ENCODE data around the gene CHCHD10. TPM values are rescaled to one million over a fixed set of nuclear protein-coding genes. Genes with fewer than 3 reads are reported as not detected.

Gene CHCHD10
- 1,008 TPM for total RNA-seq
- long read RNA-seq, transcript CHCHD10-205 (2 exons, 490 nt) = minor isoform, 7 of 251 reads
- long read RNA-seq, transcript CHCHD10-202 (4 exons, 1,171 nt) = major isoform, 220 of 251 reads
- long read RNA-seq, partial matches to known transcripts = 10 of 251 reads
- long read RNA-seq, other reads (novel, unspliced or antisense) = 14 of 251 reads

- intact Hi-C loops (cut with DNase I) = loop anchor here (1.0 kb wide), 1 partner anchor 80 kb away; no protein-coding TSS in a partner anchor
- DNase-seq (ENCODE audit: low spot score) = peak; percentile 92
These were observed at the start of gene CHCHD10 for GRCh38 chr22:23767673-23768548. Gene CHCHD10 (minus strand): TSS chr22:23767972. CDS start chr22:23767874, 98 bp downstream.

DNA sequence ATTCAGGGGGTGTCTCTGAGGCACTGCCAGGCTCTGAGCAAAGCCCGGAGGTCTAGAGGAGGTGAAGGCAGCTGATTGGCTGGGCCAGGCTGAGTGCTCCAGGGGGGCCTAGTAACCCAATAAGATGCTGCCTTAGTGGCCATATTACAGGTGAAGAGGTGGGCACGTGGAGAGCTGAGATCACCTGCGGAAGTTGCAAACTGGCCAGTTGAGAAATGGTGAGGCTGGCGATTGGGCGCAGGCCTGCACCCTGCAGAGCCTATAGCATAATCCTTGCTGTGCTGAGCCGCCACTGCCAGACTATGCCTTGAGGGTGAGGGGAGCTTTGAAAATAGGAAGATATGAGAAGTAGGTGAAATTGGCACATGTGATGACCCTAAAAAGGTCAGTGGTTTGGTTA is 49.4 kb upstream of the CHCHD10 start:
- DNase-seq (ENCODE audit: low spot score) = no peak
- intact Hi-C loops (cut with DNase I) = no loop called here

- no peak for DNase-seq (ENCODE audit: low spot score)
- intact Hi-C loops (cut with DNase I) = no loop called here
These were observed 48.6 kb upstream of the CHCHD10 start for GRCh38 chr22:23816156-23816976.

- intact Hi-C loops (cut with DNase I) = no loop called here
- DNase-seq (ENCODE audit: low spot score) = no peak
These were observed 47.9 kb upstream of the CHCHD10 start for GRCh38 chr22:23815541-23816155.

DNA sequence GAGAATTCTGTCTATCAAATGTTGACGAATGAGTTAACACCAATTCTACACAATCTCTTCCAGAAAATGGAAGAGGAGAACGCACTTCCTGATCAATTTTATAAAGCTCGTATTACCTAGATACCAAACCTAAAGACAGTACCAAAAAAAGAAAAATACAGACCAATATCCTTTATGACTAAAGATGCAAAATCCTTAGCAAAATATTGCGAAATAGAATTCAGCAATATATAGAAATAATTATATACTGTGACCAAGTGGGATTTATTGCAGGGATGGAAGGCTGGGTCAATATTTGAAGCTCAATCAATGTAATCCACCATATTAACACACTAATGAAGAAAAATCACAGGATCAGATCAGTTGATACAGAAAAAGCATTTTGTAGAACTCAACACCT is 44.6 kb upstream of the CHCHD10 start:
- DNase-seq (ENCODE audit: low spot score) = no peak
- intact Hi-C loops (cut with DNase I) = no loop called here

DNA sequence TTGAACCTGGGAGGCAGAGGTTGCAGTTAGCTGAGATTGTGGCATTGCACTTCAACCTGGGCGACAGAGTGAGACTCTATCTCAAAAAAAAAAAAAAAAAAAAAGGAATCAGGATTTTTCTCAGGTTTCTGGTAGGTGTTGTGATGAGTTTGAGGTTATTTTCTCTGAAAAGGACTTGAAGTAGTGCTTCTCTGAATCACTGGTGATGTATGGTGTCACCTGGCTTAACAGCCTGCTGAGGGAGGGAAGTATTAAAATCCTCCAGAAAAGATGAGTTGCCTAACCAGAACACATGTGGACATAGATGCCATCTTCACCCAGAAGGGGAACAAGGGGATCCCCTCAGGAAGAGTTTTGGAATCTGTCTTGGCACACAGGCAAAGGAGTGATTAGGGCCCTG is 39.1 kb upstream of the CHCHD10 start:
- DNase-seq (ENCODE audit: low spot score) = no peak
- intact Hi-C loops (cut with DNase I) = no loop called here

- intact Hi-C loops (cut with DNase I) = no loop called here
- no peak for DNase-seq (ENCODE audit: low spot score)
These were observed 37.1 kb upstream of the CHCHD10 start for GRCh38 chr22:23804781-23805291.

DNA sequence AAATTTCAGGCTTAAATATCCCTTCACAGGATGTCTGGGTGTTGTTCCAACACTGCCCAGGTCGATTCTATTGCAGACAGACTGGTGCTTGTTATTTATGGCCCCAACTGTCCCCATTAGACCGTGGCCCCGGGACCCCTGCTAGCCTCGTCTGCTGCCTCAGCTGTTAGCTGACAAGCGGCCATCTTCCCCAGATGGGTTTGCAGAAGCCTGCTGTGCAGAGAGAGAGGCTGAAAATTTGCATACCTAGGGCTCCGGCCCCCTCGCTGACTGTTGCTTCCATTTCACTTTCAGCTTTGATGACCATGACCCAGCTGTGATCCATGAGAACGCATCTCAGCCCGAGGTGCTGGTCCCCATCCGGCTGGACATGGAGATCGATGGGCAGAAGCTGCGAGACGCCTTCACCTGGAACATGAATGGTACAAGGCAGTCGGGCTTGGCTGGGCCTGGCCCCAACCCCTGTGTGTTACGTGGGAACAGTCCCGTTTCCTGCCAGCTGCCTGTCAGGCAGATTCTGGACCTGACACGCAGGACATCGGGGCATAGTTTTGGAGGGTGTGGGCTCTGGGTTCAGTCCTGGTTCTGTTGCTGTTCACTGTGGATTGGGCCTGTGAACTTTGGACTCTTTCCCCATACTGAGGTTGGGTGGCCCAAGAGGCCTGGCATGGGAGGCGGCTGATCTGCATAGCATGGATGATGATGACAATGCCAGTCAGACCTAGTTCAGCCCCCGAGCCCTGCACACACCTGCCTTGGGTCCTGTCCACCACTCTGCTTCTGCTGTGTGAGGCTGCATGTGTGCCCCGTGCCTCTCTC is 35.4 kb upstream of the CHCHD10 start:
- intact Hi-C loops (cut with DNase I) = no loop called here
- no peak for DNase-seq (ENCODE audit: low spot score)

DNA sequence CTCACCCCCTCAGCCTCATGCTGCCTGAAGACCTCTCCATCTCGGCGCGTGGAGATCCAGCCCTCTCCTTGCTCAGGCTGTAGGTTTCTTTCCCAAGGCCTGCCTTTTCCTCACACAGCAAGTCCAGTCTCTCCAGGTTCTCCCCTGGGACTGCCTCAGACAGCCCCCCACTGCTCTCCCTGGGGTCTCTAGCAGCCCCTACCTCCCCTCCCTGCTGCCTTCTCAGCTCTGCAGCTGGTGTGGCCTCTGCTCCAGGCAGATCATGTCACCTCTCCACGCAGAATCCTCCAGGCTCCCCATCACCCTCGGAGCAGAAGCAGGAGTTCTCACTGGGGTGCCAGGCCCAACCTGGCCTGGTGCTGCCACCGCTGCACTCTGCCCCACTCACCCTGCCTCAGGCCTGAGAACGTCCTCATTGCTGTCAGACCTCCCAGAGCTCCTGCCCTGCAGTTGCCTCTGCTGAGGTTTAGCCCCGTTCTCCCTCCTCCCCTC is 34.2 kb upstream of the CHCHD10 start:
- no peak for DNase-seq (ENCODE audit: low spot score)
- intact Hi-C loops (cut with DNase I) = no loop called here

DNA sequence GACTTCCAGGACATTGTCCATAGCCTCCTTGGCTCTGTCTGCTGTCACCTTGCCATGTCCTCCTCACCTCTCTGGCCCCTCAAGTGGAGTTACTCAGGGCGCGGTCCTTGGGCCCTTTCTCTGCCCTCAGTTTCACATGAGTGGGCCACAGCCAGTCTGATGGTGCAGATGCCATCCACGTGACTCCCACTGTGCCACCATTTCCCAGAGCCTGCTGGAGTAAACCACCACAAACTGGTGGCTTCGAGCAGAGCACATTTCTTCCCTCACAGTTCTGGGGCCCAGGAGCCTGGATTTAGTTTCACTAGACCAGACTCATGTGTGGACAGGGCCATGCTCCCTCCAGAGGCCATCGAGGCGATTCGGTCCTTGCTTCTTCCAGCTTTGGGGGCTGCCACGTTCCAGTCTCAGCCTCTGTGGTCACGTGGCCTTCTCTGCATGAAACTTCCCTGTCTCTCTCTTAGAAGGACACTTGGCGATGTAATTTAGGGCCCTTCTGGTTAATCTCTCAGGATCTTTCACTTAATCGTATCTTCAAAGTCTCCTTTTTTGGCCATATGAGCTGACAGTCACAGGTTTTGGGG is 33.6 kb upstream of the CHCHD10 start:
- intact Hi-C loops (cut with DNase I) = no loop called here
- DNase-seq (ENCODE audit: low spot score) = no peak

- no peak for DNase-seq (ENCODE audit: low spot score)
- intact Hi-C loops (cut with DNase I) = no loop called here
These were observed 32.8 kb upstream of the CHCHD10 start for GRCh38 chr22:23800297-23801237.

DNA sequence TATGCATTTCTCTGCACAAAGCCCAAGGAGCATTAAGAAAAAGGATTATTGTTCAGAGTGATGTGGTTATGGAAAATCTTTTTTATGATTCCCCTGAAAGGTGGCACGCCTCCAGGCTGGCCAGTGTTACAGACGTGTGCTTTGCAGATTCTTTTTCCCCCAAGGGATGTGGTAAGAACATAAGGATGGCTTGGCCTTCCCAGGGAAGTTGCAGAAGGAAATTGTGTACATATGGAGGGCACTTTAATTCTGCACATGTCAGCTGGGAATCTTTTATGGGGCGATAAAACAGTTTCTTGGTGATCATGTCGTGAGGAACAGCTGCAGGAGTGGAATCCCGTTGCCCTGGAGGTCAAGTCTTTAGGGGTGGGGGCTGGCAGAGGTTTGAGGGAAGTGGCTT is 28.7 kb upstream of the CHCHD10 start:
- intact Hi-C loops (cut with DNase I) = no loop called here

GRCh38 chr22:23793326-23793725 is 25.6 kb upstream of the CHCHD10 start:
- intact Hi-C loops (cut with DNase I) = no loop called here
- no peak for DNase-seq (ENCODE audit: low spot score)

More for the DNA sequence above, 28.7 kb upstream of the CHCHD10 start:
- no peak for DNase-seq (ENCODE audit: low spot score)

DNA sequence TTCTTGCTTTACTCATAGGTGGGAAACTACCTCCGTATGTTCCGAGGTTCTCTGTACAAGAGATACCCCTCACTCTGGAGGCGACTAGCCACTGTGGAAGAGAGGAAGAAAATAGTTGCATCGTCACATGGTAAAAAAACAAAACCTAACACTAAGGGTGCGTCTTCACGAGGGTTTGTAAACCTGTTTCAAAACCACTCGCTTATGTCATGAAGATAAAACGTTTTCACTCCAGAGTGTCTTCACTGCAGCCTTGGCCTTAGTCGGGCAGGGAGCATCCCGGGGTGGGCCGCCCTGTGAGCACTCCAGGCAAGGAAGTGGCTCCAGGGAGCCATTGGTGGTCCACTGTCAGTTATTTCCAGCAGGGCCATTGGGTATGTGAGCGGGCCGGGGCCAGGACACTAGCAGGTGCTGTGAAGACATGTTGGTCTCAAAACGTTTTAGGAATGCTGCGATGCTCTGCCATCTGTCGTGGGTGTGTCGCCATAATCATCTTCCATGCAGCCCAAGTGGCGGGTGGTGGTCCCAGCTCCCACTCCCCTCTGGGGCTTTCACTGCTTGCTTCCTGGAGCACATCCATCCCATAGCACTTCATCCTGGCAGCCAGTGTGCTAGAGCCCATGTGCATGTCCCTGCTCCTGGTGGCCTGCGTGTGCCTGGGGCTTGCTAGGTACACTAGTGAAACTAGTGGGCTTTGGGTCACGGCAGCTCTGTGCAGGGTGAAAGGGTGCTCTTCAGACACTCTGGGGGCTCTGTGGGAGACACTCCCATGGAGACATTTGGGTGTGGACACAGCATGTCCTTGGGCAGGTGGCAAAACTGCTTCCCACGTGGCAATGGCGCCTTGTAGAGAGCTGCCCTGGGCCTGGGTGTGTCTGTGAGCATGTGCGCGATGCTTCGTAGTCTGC is 24.2 kb upstream of the CHCHD10 start:
- intact Hi-C loops (cut with DNase I) = no loop called here
- DNase-seq (ENCODE audit: low spot score) = no peak

DNA sequence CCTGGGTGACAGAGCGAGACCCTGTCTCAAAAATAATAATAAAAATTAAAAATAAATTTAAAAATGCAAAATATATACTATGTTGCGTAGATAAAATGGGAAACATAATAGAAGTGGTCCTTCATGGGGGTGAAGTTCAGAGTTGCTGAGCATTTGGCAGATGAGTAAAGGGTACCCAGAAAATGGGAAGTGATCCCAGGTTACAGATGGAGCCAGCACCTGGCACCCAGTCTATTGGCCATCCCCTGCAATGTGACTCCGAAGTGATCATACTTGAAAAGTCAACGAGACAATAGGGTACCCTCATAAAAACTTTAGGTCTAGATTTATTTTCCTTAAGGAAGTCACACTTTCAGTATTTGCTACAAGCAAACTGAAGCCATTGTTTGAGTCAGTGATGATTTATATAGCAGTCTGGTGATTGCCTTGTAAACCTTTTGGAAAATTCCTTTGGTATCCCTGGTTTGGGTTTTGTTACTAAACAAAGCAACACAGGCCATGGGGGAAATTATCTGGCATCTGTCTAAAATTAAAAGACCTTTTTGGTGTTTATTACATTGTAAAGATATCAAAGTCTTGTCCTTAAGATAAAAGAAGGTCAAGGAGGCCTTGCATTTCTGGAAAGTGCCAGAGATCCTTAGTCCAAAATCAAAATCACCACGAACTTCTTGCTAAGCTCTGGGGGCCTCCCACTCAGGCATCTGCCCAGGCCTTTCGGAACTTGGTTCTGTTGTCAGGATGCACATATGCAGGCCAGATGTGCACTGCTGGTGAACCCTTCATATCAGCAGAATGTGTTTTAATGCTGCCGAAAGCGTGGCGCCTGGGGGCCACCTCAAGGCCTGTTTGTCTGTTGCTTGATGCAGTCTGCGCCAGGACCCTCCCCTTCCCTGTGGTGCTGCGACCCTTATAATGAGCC is 23.3 kb upstream of the CHCHD10 start:
- no peak for DNase-seq (ENCODE audit: low spot score)

More for the DNA sequence above, 23.3 kb upstream of the CHCHD10 start:
- intact Hi-C loops (cut with DNase I) = no loop called here
